ENCODE data around the gene MLC1. TPM values are rescaled to one million over a fixed set of nuclear protein-coding genes. Genes with fewer than 3 reads are reported as not detected.

MLC1 gene
- total RNA-seq, 1 donor from 2014 or later: not detected

GRCh38 chr22:50020606-50021005, 64.6 kb downstream of the MLC1 start:
- no peak overlapping the region for H3K9ac ChIP-seq
- H3K4me3 ChIP-seq: no peak overlapping the region
- H2AFZ ChIP-seq (replicated peaks): no peak overlapping the region
- H3K27ac ChIP-seq: no peak overlapping the region
- TF ChIP-seq CTCF (IDR thresholded peaks at IDR 0.05) (no peak), EZH2phosphoT487 (IDR thresholded peaks at IDR 0.05) (no peak)
- Mint-ChIP-seq H3K27me3 (ENCODE audit: insufficient read depth, low read depth) (peaks cover 22% of the 10 kb centered on the region), H3K27ac (no peak overlapping the region), H3K4me3 (no peak overlapping the region), H3K4me1 (no peaks in the 10 kb centered on the region), H3K36me3 (no peaks in the 10 kb centered on the region), H3K9me3 (no peaks in the 10 kb centered on the region)
- no peak for DNase-seq (ENCODE audit: low spot score)
- H3K79me2 ChIP-seq (ENCODE audit: low read depth): no peaks in the 10 kb centered on the region
- H3K4me1 ChIP-seq: no peaks in the 10 kb centered on the region
- no peaks in the 10 kb centered on the region for H3K9me3 ChIP-seq (ENCODE audit: low read depth)
- no peaks in the 10 kb centered on the region for H3F3A ChIP-seq (ENCODE audit: low read depth)
- no peaks in the 10 kb centered on the region for H3K36me3 ChIP-seq
- no peak overlapping the region for H3K4me2 ChIP-seq
- no peaks in the 10 kb centered on the region for H4K20me1 ChIP-seq (ENCODE audit: low read depth)
- peaks cover 61% of the 10 kb centered on the region for H3K27me3 ChIP-seq

GRCh38 chr22:50019316-50019715, 65.9 kb downstream of the MLC1 start:
- H3K27me3 Mint-ChIP-seq (ENCODE audit: insufficient read depth, low read depth): peaks cover 19% of the 10 kb centered on the region
- TF ChIP-seq EZH2 (IDR thresholded peaks at IDR 0.05) (no peak), EZH2phosphoT487 (IDR thresholded peaks at IDR 0.05) (no peak), CTCF (IDR thresholded peaks at IDR 0.05) (no peak)
- Histone ChIP-seq H3K9me3 (ENCODE audit: low read depth) (no peaks in the 10 kb centered on the region), H3K27ac (no peak overlapping the region), H3K79me2 (ENCODE audit: low read depth) (no peaks in the 10 kb centered on the region), H3K4me3 (no peak overlapping the region), H3K4me2 (no peak overlapping the region), H4K20me1 (ENCODE audit: low read depth) (no peaks in the 10 kb centered on the region), H3K27me3 (peaks cover 64% of the 10 kb centered on the region), H3K4me1 (peaks cover 6% of the 10 kb centered on the region), H3K9ac (no peak overlapping the region), H2AFZ (replicated peaks) (no peak overlapping the region), H3K36me3 (no peaks in the 10 kb centered on the region), H3F3A (ENCODE audit: low read depth) (no peaks in the 10 kb centered on the region)
- H3K36me3 Mint-ChIP-seq: no peaks in the 10 kb centered on the region
- no peak overlapping the region for H3K4me3 Mint-ChIP-seq
- no peaks in the 10 kb centered on the region for H3K4me1 Mint-ChIP-seq
- no peak overlapping the region for H3K27ac Mint-ChIP-seq
- no peak for DNase-seq (ENCODE audit: low spot score)
- H3K9me3 Mint-ChIP-seq: no peaks in the 10 kb centered on the region

- H2AFZ ChIP-seq (replicated peaks): no peak overlapping the region
- no peaks in the 10 kb centered on the region for H3F3A ChIP-seq (ENCODE audit: low read depth)
- H3K4me3 ChIP-seq: no peak overlapping the region
- H3K4me2 ChIP-seq: no peak overlapping the region
- H3K9me3 Mint-ChIP-seq: no peaks in the 10 kb centered on the region
- DNase-seq (ENCODE audit: low spot score): no peak
- no peak overlapping the region for H3K27ac ChIP-seq
- H4K20me1 ChIP-seq (ENCODE audit: low read depth): no peaks in the 10 kb centered on the region
- TF ChIP-seq EZH2 (IDR thresholded peaks at IDR 0.05) (no peak), EZH2phosphoT487 (IDR thresholded peaks at IDR 0.05) (no peak), CTCF (IDR thresholded peaks at IDR 0.05) (no peak)
- H3K79me2 ChIP-seq (ENCODE audit: low read depth): no peaks in the 10 kb centered on the region
- peaks cover 69% of the 10 kb centered on the region for H3K27me3 ChIP-seq
- H3K4me1 ChIP-seq: peaks cover 6% of the 10 kb centered on the region
- no peak overlapping the region for H3K27ac Mint-ChIP-seq
- H3K4me1 Mint-ChIP-seq: no peaks in the 10 kb centered on the region
- no peaks in the 10 kb centered on the region for H3K36me3 ChIP-seq
- no peaks in the 10 kb centered on the region for H3K9me3 ChIP-seq (ENCODE audit: low read depth)
- H3K4me3 Mint-ChIP-seq: no peak overlapping the region
- no peak overlapping the region for H3K9ac ChIP-seq
- H3K27me3 Mint-ChIP-seq (ENCODE audit: insufficient read depth, low read depth): peaks cover 21% of the 10 kb centered on the region
- no peaks in the 10 kb centered on the region for H3K36me3 Mint-ChIP-seq
Observed at GRCh38 chr22:50018608-50019285, 66.5 kb downstream of the MLC1 start.

Data from neural progenitor cell (in vitro differentiated cells).